ENCODE measurements around the gene TMEM44. TPM values are rescaled to one million over a fixed set of nuclear protein-coding genes. Genes with fewer than 3 reads are reported as not detected.

The TMEM44 gene
- total RNA-seq, 4 donors from 2014 or later = 4.4 to 8.8 (median 7.4) TPM

GRCh38 chr3:194555175-194556062 lies 77.8 kb downstream of the TMEM44 start:
- WGBS, 2 donors (ENCODE audit: low coverage in 1 of 2) = 76 to 89% methylated on average over 4 to 12 of the region's 15 CpGs
- Histone ChIP-seq H3K36me3 (no peaks in the 10 kb centered on the region), H3K27ac (no peak overlapping the region), H3K27me3 (no peaks in the 10 kb centered on the region), H3K4me1 (no peaks in the 10 kb centered on the region), H3K9me3 (no peaks in the 10 kb centered on the region), H3K4me3 (no peak overlapping the region)
- TF ChIP-seq CTCF (IDR thresholded peaks at IDR 0.05) (no peak), EP300 (IDR thresholded peaks at IDR 0.05) (no peak), POLR2AphosphoS5 (IDR thresholded peaks at IDR 0.05) (no peak), POLR2A (IDR thresholded peaks at IDR 0.05) (no peak)
- ATAC-seq = no peak

- Histone ChIP-seq H3K4me3 (no peak overlapping the region), H3K9me3 (no peaks in the 10 kb centered on the region), H3K36me3 (no peaks in the 10 kb centered on the region), H3K27ac (no peak overlapping the region), H3K4me1 (no peaks in the 10 kb centered on the region), H3K27me3 (no peaks in the 10 kb centered on the region)
- 66 to 83% methylated on average over 5 of the region's 10 CpGs for WGBS, 2 donors (ENCODE audit: low coverage in 1 of 2)
- no peak for ATAC-seq
- TF ChIP-seq POLR2A (IDR thresholded peaks at IDR 0.05) = no peak
- TF ChIP-seq CTCF (IDR thresholded peaks at IDR 0.05) = no peak
- TF ChIP-seq EP300 (IDR thresholded peaks at IDR 0.05) = no peak
- no peak for TF ChIP-seq POLR2AphosphoS5 (IDR thresholded peaks at IDR 0.05)
Observed at GRCh38 chr3:194554473-194555123, 78.6 kb downstream of the TMEM44 start.

GRCh38 chr3:194552327-194552949 lies 80.8 kb downstream of the TMEM44 start:
- 82 to 99% methylated on average over 6 to 7 of the region's 8 CpGs for WGBS, 2 donors (ENCODE audit: low coverage in 1 of 2)
- TF ChIP-seq POLR2AphosphoS5 (IDR thresholded peaks at IDR 0.05) (no peak), CTCF (IDR thresholded peaks at IDR 0.05) (no peak), EP300 (IDR thresholded peaks at IDR 0.05) (no peak), POLR2A (IDR thresholded peaks at IDR 0.05) (no peak)
- Histone ChIP-seq H3K9me3 (no peaks in the 10 kb centered on the region), H3K36me3 (no peaks in the 10 kb centered on the region), H3K4me1 (no peaks in the 10 kb centered on the region), H3K4me3 (no peak overlapping the region), H3K27me3 (no peaks in the 10 kb centered on the region), H3K27ac (no peak overlapping the region)
- ATAC-seq = no peak

GRCh38 chr3:194549853-194550252 lies 83.4 kb downstream of the TMEM44 start:
- no peaks in the 10 kb centered on the region for H3K36me3 ChIP-seq
- H3K4me1 ChIP-seq = no peaks in the 10 kb centered on the region
- no peak overlapping the region for H3K4me3 ChIP-seq
- no peak for ATAC-seq
- TF ChIP-seq CTCF (IDR thresholded peaks at IDR 0.05) = no peak
- TF ChIP-seq POLR2AphosphoS5 (IDR thresholded peaks at IDR 0.05) = no peak
- TF ChIP-seq POLR2A (IDR thresholded peaks at IDR 0.05) = no peak
- no peak for TF ChIP-seq EP300 (IDR thresholded peaks at IDR 0.05)
- H3K27me3 ChIP-seq = no peaks in the 10 kb centered on the region
- no peak overlapping the region for H3K27ac ChIP-seq
- H3K9me3 ChIP-seq = no peaks in the 10 kb centered on the region
- 93 to 95% methylated on average over 9 of the region's 9 CpGs for WGBS, 2 donors (ENCODE audit: low coverage in 1 of 2)
